H1 (cell line): Measurements from ENCODE around the gene GPC2. TPM values are rescaled to one million over a fixed set of nuclear protein-coding genes. Genes with fewer than 3 reads are reported as not detected.

Experiments
- CTCF ChIA-PET: fragments of 300-600 bp; sonication (Branson Sonifier 250); formaldehyde crosslinking; loops from one replicate; lab custom pipeline; 2021; ENCODE audit not compliant: partially characterized antibody; lab: Charles Lee
- POLR2A ChIA-PET: fragments of 300-600 bp; sonication (Branson Sonifier 250); formaldehyde crosslinking; loops from one replicate; lab custom pipeline; 2021; ENCODE audit warnings: inconsistent platforms; ENCODE audit not compliant: partially characterized antibody; lab: Charles Lee
- DNase-seq, 2 experiments: peaks; one replicate each; pipeline versions ENCODE4 v3.0.0 to v3.0.0-alpha.2; 2010 to 2022; ENCODE audit warnings: low spot score in 2 of 2, low read depth in 1 of 2, mixed read lengths in 1 of 2
- FAIRE-seq: peaks from 2 replicates; lab custom pipeline; 2011; peaks lifted over from hg19 to GRCh38; lab: Jason Lieb, UNC
- H2AFZ ChIP-seq: 2 replicates; pipeline ENCODE4 v1.8.1; 2012; ENCODE audit warnings: low read length, inconsistent platforms
- H2AK5ac ChIP-seq: 2 replicates; pipeline ENCODE4 v1.6.1; 2013; ENCODE audit warnings: low read depth, low read length
- H2BK120ac ChIP-seq: replicated peaks from 2 replicates; pipeline ENCODE3; 2013; ENCODE audit warnings: low read depth, low read length, inconsistent platforms
- H2BK12ac ChIP-seq: 2 replicates; pipeline ENCODE4 v1.6.1; 2013; ENCODE audit warnings: low read depth, low read length
- H2BK15ac ChIP-seq: 2 replicates; pipeline ENCODE4 v1.6.1; 2013; ENCODE audit warnings: low read length
- H2BK20ac ChIP-seq: 2 replicates; pipeline ENCODE4 v1.6.1; 2013; ENCODE audit warnings: low read length
- H2BK5ac ChIP-seq: 2 replicates; pipeline ENCODE4 v1.6.1; 2013; ENCODE audit warnings: low read depth, low read length
- H3K14ac ChIP-seq: 2 replicates; pipeline ENCODE4 v1.6.1; 2013; ENCODE audit warnings: inconsistent platforms; ENCODE audit not compliant: insufficient read length
- H3K18ac ChIP-seq: 2 replicates; pipeline ENCODE4 v1.6.1; 2013; ENCODE audit warnings: low read length; ENCODE audit errors: extremely low read depth
- H3K23ac ChIP-seq: 2 replicates; pipeline ENCODE4 v1.6.1; 2013; ENCODE audit warnings: inconsistent platforms; ENCODE audit not compliant: insufficient read length
- H3K23me2 ChIP-seq: 2 replicates; pipeline ENCODE4 v1.6.1; 2013; ENCODE audit warnings: low read depth, low read length
- H3K27ac ChIP-seq: 2 replicates; pipeline ENCODE4 v1.6.1; 2011; ENCODE audit warnings: low read depth, low read length, inconsistent platforms
- H3K27me3 ChIP-seq, 4 experiments: replicated peaks in 1 of 4; 1 replicate in 1 of 4; 2 replicates in 3 of 4; pipeline versions ENCODE4 v1.6.1 to v1.8.1; 2011 to 2013; ENCODE audit warnings: low read length in 3 of 4, mild to moderate bottlenecking in 3 of 4, inconsistent platforms in 2 of 4, mixed read lengths in 2 of 4, moderate library complexity in 1 of 4; ENCODE audit not compliant: control insufficient read depth in 3 of 4, insufficient read depth in 3 of 4; ENCODE audit errors: extremely low read depth in 1 of 4
- H3K36me3 ChIP-seq, 4 experiments: 2 replicates each; pipeline versions ENCODE4 v1.6.1 to v1.8.1; 2011 to 2013; ENCODE audit warnings: mild to moderate bottlenecking in 4 of 4, low read length in 3 of 4, moderate library complexity in 2 of 4, control low read depth in 1 of 4, inconsistent platforms in 1 of 4; ENCODE audit not compliant: insufficient read depth in 4 of 4, control insufficient read depth in 2 of 4
- H3K4ac ChIP-seq: replicated peaks from 2 replicates; pipeline ENCODE3; 2013; ENCODE audit warnings: low read length, low read depth, mixed read lengths, inconsistent platforms; ENCODE audit not compliant: insufficient read length
- H3K4me1 ChIP-seq, 4 experiments: replicated peaks in 1 of 4; 1 replicate in 1 of 4; 2 replicates in 3 of 4; pipeline versions ENCODE4 v1.6.1 to v1.8.1; 2011 to 2013; ENCODE audit warnings: low read length in 3 of 4, inconsistent platforms in 2 of 4, mixed read lengths in 1 of 4; ENCODE audit not compliant: insufficient read depth in 4 of 4, control insufficient read depth in 3 of 4
- H3K4me2 ChIP-seq, 2 experiments: 2 replicates each; pipeline versions ENCODE4 v1.6.1 to v1.8.1; 2011 to 2013; ENCODE audit warnings: low read depth in 2 of 2, low read length in 2 of 2, control low read depth in 1 of 2, inconsistent platforms in 1 of 2, mild to moderate bottlenecking in 1 of 2; ENCODE audit not compliant: insufficient read depth in 1 of 2
- H3K4me3 ChIP-seq, 4 experiments: fragments of 200-600, 300-600 bp in 1 of 4; sonication (generic), shearing (Covaris generic), sonication (Bioruptor Twin) in 1 of 4; 2 replicates each; pipeline versions ENCODE4 v1.5.1 to v1.8.1; 2011 to 2016; ENCODE audit warnings: low read length in 4 of 4, low read depth in 3 of 4, control low read depth in 2 of 4, inconsistent platforms in 2 of 4, mild to moderate bottlenecking in 2 of 4, mixed read lengths in 1 of 4, moderate library complexity in 1 of 4; ENCODE audit not compliant: insufficient read depth in 2 of 4; ENCODE audit errors: extremely low read depth in 1 of 4
- H3K56ac ChIP-seq: replicated peaks from 2 replicates; pipeline ENCODE3; 2013; ENCODE audit warnings: low read depth, mild to moderate bottlenecking, mixed read lengths, low read length, inconsistent platforms; ENCODE audit not compliant: insufficient read length
- H3K79me1 ChIP-seq: 2 replicates; pipeline ENCODE4 v1.6.1; 2013; ENCODE audit warnings: low read depth, low read length, control low read depth
- H3K79me2 ChIP-seq, 2 experiments: 2 replicates each; pipeline versions ENCODE4 v1.6.1 to v1.8.1; 2012 to 2013; ENCODE audit warnings: low read length in 2 of 2, mild to moderate bottlenecking in 2 of 2, inconsistent platforms in 1 of 2; ENCODE audit not compliant: insufficient read depth in 2 of 2, control insufficient read depth in 1 of 2
- H3K9ac ChIP-seq, 4 experiments: replicated peaks in 1 of 4; 1 replicate in 1 of 4; 2 replicates in 3 of 4; pipeline versions ENCODE4 v1.6.1 to v1.8.1; 2011 to 2013; ENCODE audit warnings: low read depth in 3 of 4, low read length in 3 of 4, control low read depth in 2 of 4, mild to moderate bottlenecking in 2 of 4, moderate library complexity in 2 of 4, inconsistent platforms in 1 of 4; ENCODE audit errors: extremely low read depth in 1 of 4
- H3K9me3 ChIP-seq, 2 experiments: 2 replicates each; pipeline versions ENCODE4 v1.6.1 to v1.8.1; 2012 to 2013; ENCODE audit warnings: mild to moderate bottlenecking in 2 of 2, moderate library complexity in 2 of 2, control low read depth in 1 of 2, inconsistent platforms in 1 of 2, low read depth in 1 of 2, low read length in 1 of 2, mixed read lengths in 1 of 2; ENCODE audit not compliant: insufficient read depth in 2 of 2
- H4K20me1 ChIP-seq, 2 experiments: replicated peaks in 1 of 2; 2 replicates each; pipeline versions ENCODE3 to v1.8.1; 2011 to 2013; ENCODE audit warnings: inconsistent platforms in 2 of 2, low read length in 2 of 2, mild to moderate bottlenecking in 1 of 2; ENCODE audit not compliant: insufficient read depth in 2 of 2, control insufficient read depth in 1 of 2
- H4K5ac ChIP-seq: 2 replicates; pipeline ENCODE4 v1.6.1; 2013; ENCODE audit warnings: low read length, low read depth, mixed read lengths, inconsistent platforms; ENCODE audit not compliant: insufficient read length
- H4K8ac ChIP-seq: 2 replicates; pipeline ENCODE4 v1.8.0; 2013; ENCODE audit warnings: mild to moderate bottlenecking, moderate library complexity, low read length, inconsistent platforms; ENCODE audit not compliant: insufficient read depth; ENCODE audit errors: extremely low read depth
- H4K91ac ChIP-seq: replicated peaks from 2 replicates; pipeline ENCODE3; 2013; ENCODE audit warnings: low read length, mixed read lengths, inconsistent platforms; ENCODE audit not compliant: insufficient read length
- ASH2L ChIP-seq: fragments of 200-600, 300-600 bp; sonication (generic); IDR thresholded peaks from one replicate; pipeline ENCODE4 v1.7.1; 2017; ENCODE audit warnings: low read length
- BCL11A ChIP-seq, 2 experiments: IDR thresholded peaks; one replicate each; pipeline ENCODE4 v1.6.1; 2011; ENCODE audit warnings: low read depth in 2 of 2, low read length in 2 of 2, mild to moderate bottlenecking in 2 of 2
- CEBPB ChIP-seq: IDR thresholded peaks from 2 replicates; pipeline ENCODE4 v1.6.1; 2012; ENCODE audit warnings: low read depth, low read length
- EZH2 ChIP-seq: fragments of 200-600 bp; sonication (generic); IDR thresholded peaks from 2 replicates; pipeline ENCODE4 v1.7.1; 2012; ENCODE audit warnings: low read depth, mild to moderate bottlenecking, moderate library complexity, low read length, inconsistent platforms; ENCODE audit not compliant: severe bottlenecking
- FOSL1 ChIP-seq: IDR thresholded peaks from 2 replicates; pipeline ENCODE4 v1.6.1; 2011; ENCODE audit warnings: mild to moderate bottlenecking, low read depth, low read length, moderate library complexity; ENCODE audit not compliant: insufficient read depth
- HDAC2 ChIP-seq, 2 experiments: fragments of 300-600 bp in 1 of 2; sonication (generic) in 1 of 2; IDR thresholded peaks; 2 replicates each; pipeline ENCODE4 v1.6.1; 2011 to 2012; ENCODE audit warnings: low read depth in 2 of 2, low read length in 2 of 2, mild to moderate bottlenecking in 2 of 2, moderate library complexity in 2 of 2, borderline replicate concordance in 1 of 2, inconsistent platforms in 1 of 2
- KDM5A ChIP-seq: fragments of 200-600 bp; IDR thresholded peaks from 2 replicates; pipeline ENCODE4 v1.7.1; 2012; ENCODE audit warnings: mild to moderate bottlenecking, low read length, inconsistent platforms, mixed read lengths
- POLR2A ChIP-seq, 2 experiments: IDR thresholded peaks; 1 replicate in 1 of 2; 2 replicates in 1 of 2; pipeline ENCODE4 v1.6.1; 2011; ENCODE audit warnings: low read depth in 2 of 2, low read length in 2 of 2, mild to moderate bottlenecking in 2 of 2; ENCODE audit errors: control extremely low read depth in 1 of 2
- RBBP5 ChIP-seq: IDR thresholded peaks from 2 replicates; pipeline ENCODE4 v1.7.1; 2012; ENCODE audit warnings: low read depth, mild to moderate bottlenecking, inconsistent platforms, low read length, moderate library complexity, borderline replicate concordance
- WGBS, 2 experiments: shearing (Covaris generic) in 1 of 2; methylation state at CpG; one replicate each; pipeline versions ENCODE4 v1.1.6 to v1.1.7; 2013 to 2015; ENCODE audit warnings: low lambda C conversion rate in 2 of 2, mixed read lengths in 2 of 2, inconsistent platforms in 1 of 2, low coverage in 1 of 2, missing lambda C conversion rate in 1 of 2; ENCODE audit not compliant: insufficient replicate concordance in 2 of 2, insufficient coverage in 1 of 2, insufficient read length in 1 of 2; ENCODE audit errors: extremely low coverage in 1 of 2, missing lambda C conversion rate in 1 of 2; 5-methylcytosine and 5-hydroxymethylcytosine counted together
- polyA plus RNA-seq, 7 experiments: library from polyadenylated mRNA; depleted of rRNA in 3 of 7; stranded (reverse) in 5 of 7; unstranded in 2 of 7; fragments of >200 nt in 5 of 7; fragments of 200-250 nt in 2 of 7; gene quantifications; 1 replicate in 5 of 7; 2 replicates in 1 of 7; 4 replicates in 1 of 7; pipeline versions ENCODE4 v1.2.1 to v1.2.3, GENCODE V29; 2011 to 2013; ENCODE audit warnings: missing spikeins in 2 of 7, mixed read lengths in 2 of 7
- total RNA-seq: library from RNA; stranded (reverse); fragmentation: NEBNext Ultra II Directional; extraction: Animal tissue kit (Norgen Biotek cat#: 25700); gene quantifications from 2 replicates; pipeline ENCODE4 v1.2.1, GENCODE V29; 2021

Gene GPC2
- total and polyA plus RNA-seq, 2 of the 8 experiments (the other 6 are each of a cell fraction or from before 2014, with no cell fraction given): 25.3 to 44.8 TPM

DNA sequence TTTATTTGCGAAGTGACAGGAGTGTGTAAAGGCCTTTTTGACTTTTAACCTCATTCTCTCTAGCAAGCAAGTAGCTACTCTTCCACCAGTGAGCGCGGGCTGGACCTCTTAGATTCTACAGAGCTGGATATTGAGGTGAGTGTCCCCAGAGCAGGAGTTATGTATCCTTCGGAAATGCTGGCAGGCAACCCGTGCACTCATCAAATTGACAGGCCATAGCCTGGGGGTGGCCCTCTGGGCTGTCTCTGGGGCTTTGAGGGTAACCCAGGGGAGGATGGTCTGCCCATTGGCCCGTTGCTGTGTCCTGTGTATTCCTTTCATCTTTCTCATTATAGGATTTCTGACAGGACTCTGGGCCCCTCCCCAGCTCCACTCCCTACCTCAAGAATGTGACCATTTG is 36.5 kb upstream of the GPC2 start:
- H3K9me3 ChIP-seq: no peaks in the 10 kb centered on the region
- no peak overlapping the region for H2BK5ac ChIP-seq
- H3K14ac ChIP-seq: no peak overlapping the region
- no peaks in the 10 kb centered on the region for H3K36me3 ChIP-seq
- H4K91ac ChIP-seq: no peak overlapping the region
- 70% methylated on average over 6 of the region's 6 CpGs; no CpG with 5 or more reads in 1 of the 2 experiments for WGBS, 2 experiments
- H2AFZ ChIP-seq: no peak overlapping the region
- no peak overlapping the region for H2BK15ac ChIP-seq
- H3K4ac ChIP-seq: no peak overlapping the region
- no peak overlapping the region for H3K18ac ChIP-seq
- ChIA-PET CTCF (interaction anchor here (1.6 to 6.7 kb wide), 3 partner anchors 11 to 81 kb away, joined by 4 to 104 read pairs (median 4); no protein-coding TSS in a partner anchor), POLR2A (interaction anchor here (1.3 to 2.4 kb wide), 4 partner anchors 9 to 81 kb away, joined by 3 to 7 read pairs (median 4); no protein-coding TSS in a partner anchor)
- DNase-seq (no peak), FAIRE-seq (no peak)
- H2BK20ac ChIP-seq: no peak overlapping the region
- no peak overlapping the region for H2AK5ac ChIP-seq
- no peak overlapping the region for H3K9ac ChIP-seq
- no peaks in the 10 kb centered on the region for H3K79me2 ChIP-seq
- H3K4me1 ChIP-seq: peaks cover 0 to 4% (median 1%) of the 10 kb centered on the region in 4 experiments; a peak in 1 of 7 replicates
- H3K23ac ChIP-seq: no peak overlapping the region
- no peak overlapping the region for H3K4me3 ChIP-seq
- no peak overlapping the region for H3K56ac ChIP-seq
- no peak overlapping the region for H2BK120ac ChIP-seq
- H4K20me1 ChIP-seq: no peaks in the 10 kb centered on the region
- H2BK12ac ChIP-seq: no peak overlapping the region
- no peak overlapping the region for H3K4me2 ChIP-seq
- H3K27me3 ChIP-seq: peaks cover 0 to 14% (median 6%) of the 10 kb centered on the region in 4 experiments; a peak in 5 of 7 replicates
- no peak for TF ChIP-seq BCL11A (IDR thresholded peaks at IDR 0.05; ENCODE audit: low read depth in 2 of 2, low read length in 2 of 2)
- TF ChIP-seq POLR2A (IDR thresholded peaks at IDR 0.05; ENCODE audit: control extremely low read depth in 1 of 2, low read depth in 2 of 2, low read length in 2 of 2): no peak
- no peak for TF ChIP-seq FOSL1
- no peak for TF ChIP-seq HDAC2 (IDR thresholded peaks at IDR 0.05; ENCODE audit: borderline replicate concordance in 1 of 2, low read depth in 2 of 2, low read length in 2 of 2)
- TF ChIP-seq EZH2: no peak
- no peak for TF ChIP-seq RBBP5
- no peak for TF ChIP-seq KDM5A
- no peak for TF ChIP-seq CEBPB
- TF ChIP-seq ASH2L: no peak
- no peaks in the 10 kb centered on the region for H3K23me2 ChIP-seq
- H3K79me1 ChIP-seq: no peaks in the 10 kb centered on the region
- no peak overlapping the region for H4K8ac ChIP-seq
- no peak overlapping the region for H3K27ac ChIP-seq
- no peak overlapping the region for H4K5ac ChIP-seq
